Colonic mucosa (tissue), 4 donors: Measurements from ENCODE around the gene STRBP. TPM values are rescaled to one million over a fixed set of nuclear protein-coding genes. Genes with fewer than 3 reads are reported as not detected.

ENCODE experiments used
- DNase-seq: peaks from one replicate; pipeline ENCODE4 v3.0.0-alpha.2; 2020
- H3K27ac ChIP-seq: fragments of 200-600 bp; one replicate; pipeline ENCODE4 v1.8.0; 2021
- H3K27me3 ChIP-seq: fragments of 200-600 bp; one replicate; pipeline ENCODE4 v1.8.0; 2021
- H3K36me3 ChIP-seq: fragments of 200-600 bp; one replicate; pipeline ENCODE4 v1.8.0; 2021
- H3K4me1 ChIP-seq: fragments of 200-600 bp; one replicate; pipeline ENCODE4 v1.8.0; 2021; ENCODE audit warnings: mild to moderate bottlenecking
- H3K4me3 ChIP-seq: fragments of 200-600 bp; one replicate; pipeline ENCODE4 v1.8.0; 2021
- H3K9ac ChIP-seq, 2 donors: one replicate each; pipeline ENCODE4 v1.7.0; 2013; ENCODE audit warnings: control low read depth in 2 of 2, low read depth in 2 of 2, low read length in 2 of 2
- H3K9me3 ChIP-seq: fragments of 200-600 bp; one replicate; pipeline ENCODE4 v1.8.0; 2021
- CTCF ChIP-seq: fragments of 200-600 bp; IDR thresholded peaks from one replicate; pipeline ENCODE4 v1.8.0; 2022; ENCODE audit warnings: antibody characterized with exemption, mild to moderate bottlenecking
- intact Hi-C: fragments of 100-400 bp; cut with DNase I; formaldehyde crosslinking; loops from one replicate; pipeline ENCODE4 v1.14.1; 2022
- total RNA-seq, 2 donors: library from RNA; stranded (reverse); fragmentation: NEBNext Ultra II Directional in 1 of 2; extraction: Animal tissue kit (Norgen Biotek cat#: 25700) in 1 of 2; gene quantifications; one replicate each; pipeline ENCODE4 v1.2.1, GENCODE V29; 2021
- donor health status: healthy.
- donor health status: DM: no; HTN: no; CAD: no.
- donor health status: DM: no; HTN: no; CAD: no.

STRBP gene
- total RNA-seq, 2 donors from 2014 or later = 37.5 to 53.5 TPM

GRCh38 chr9:123115146-123115913, 153.1 kb downstream of the STRBP start:
- Histone ChIP-seq H3K27me3 (no peaks in the 10 kb centered on the region), H3K4me1 (no peaks in the 10 kb centered on the region), H3K27ac (no peak overlapping the region), H3K9ac (no peak overlapping the region), H3K36me3 (no peaks in the 10 kb centered on the region), H3K4me3 (no peak overlapping the region), H3K9me3 (no peaks in the 10 kb centered on the region)
- intact Hi-C loops = no loop called here
- no peak for TF ChIP-seq CTCF
- DNase-seq = no peak

- intact Hi-C loops = no loop called here
- Histone ChIP-seq H3K36me3 (no peaks in the 10 kb centered on the region), H3K27ac (no peak overlapping the region), H3K4me1 (no peaks in the 10 kb centered on the region), H3K9ac (no peak overlapping the region), H3K27me3 (no peaks in the 10 kb centered on the region), H3K9me3 (no peaks in the 10 kb centered on the region), H3K4me3 (no peak overlapping the region)
- no peak for TF ChIP-seq CTCF
- no peak for DNase-seq
Observed at GRCh38 chr9:123113185-123113584, 155.2 kb downstream of the STRBP start.

GRCh38 chr9:123112015-123112975, 156.1 kb downstream of the STRBP start:
- Histone ChIP-seq H3K27ac (no peak overlapping the region), H3K27me3 (no peaks in the 10 kb centered on the region), H3K4me1 (no peaks in the 10 kb centered on the region), H3K9me3 (no peaks in the 10 kb centered on the region), H3K9ac (no peak overlapping the region), H3K4me3 (no peak overlapping the region), H3K36me3 (no peaks in the 10 kb centered on the region)
- intact Hi-C loops = no loop called here
- no peak for DNase-seq
- no peak for TF ChIP-seq CTCF

- H3K4me3 ChIP-seq = no peak overlapping the region
- intact Hi-C loops = no loop called here
- no peak overlapping the region for H3K9ac ChIP-seq
- H3K36me3 ChIP-seq = no peaks in the 10 kb centered on the region
- H3K4me1 ChIP-seq = no peaks in the 10 kb centered on the region
- H3K9me3 ChIP-seq = no peaks in the 10 kb centered on the region
- no peak for TF ChIP-seq CTCF
- H3K27ac ChIP-seq = no peak overlapping the region
- H3K27me3 ChIP-seq = no peaks in the 10 kb centered on the region
- DNase-seq = no peak
Observed at GRCh38 chr9:123111427-123112014, 156.9 kb downstream of the STRBP start.

- Histone ChIP-seq H3K9me3 (no peaks in the 10 kb centered on the region), H3K4me1 (no peaks in the 10 kb centered on the region), H3K36me3 (no peaks in the 10 kb centered on the region), H3K4me3 (no peak overlapping the region), H3K9ac (no peak overlapping the region), H3K27ac (no peak overlapping the region), H3K27me3 (no peaks in the 10 kb centered on the region)
- TF ChIP-seq CTCF = no peak
- intact Hi-C loops = no loop called here
- DNase-seq = no peak
Observed at GRCh38 chr9:123109540-123110279, 158.7 kb downstream of the STRBP start.
